Activated CD4-positive, alpha-beta memory T cell treated with anti-CD3 and anti-CD28 coated beads, Interleukin-2, amount 10 ng/mL, durations not matched to agents 7 days and 5 days (primary cell): ENCODE measurements around the gene SSX4B. TPM values are rescaled to one million over a fixed set of nuclear protein-coding genes. Genes with fewer than 3 reads are reported as not detected.
"Not testable (repeated sequence)": the region's sequence is repeated elsewhere in the genome, so short reads cannot be mapped to it uniquely, and the experiment has no call there.

Source experiments
- CTCF ChIA-PET: fragments of 350-600 bp; sonication (Branson Sonifier 250); formaldehyde crosslinking; loops from one replicate; lab custom pipeline; 2021; ENCODE audit warnings: antibody characterized with exemption, inconsistent platforms; lab: Charles Lee
- POLR2A ChIA-PET: fragments of 350-600 bp; sonication (Branson Sonifier 250); formaldehyde crosslinking; loops from one replicate; lab custom pipeline; 2021; ENCODE audit warnings: antibody characterized with exemption; lab: Charles Lee
- DNase-seq: peaks from one replicate; pipeline ENCODE4 v3.0.0-alpha.2; 2020
- H3K27ac Mint-ChIP-seq: one replicate; pipeline ENCODE4 v1.8.0; 2021; ENCODE audit warnings: mild to moderate bottlenecking, mixed read lengths
- H3K27me3 Mint-ChIP-seq: one replicate; pipeline ENCODE4 v1.8.0; 2021; ENCODE audit warnings: mixed read lengths
- H3K36me3 Mint-ChIP-seq: one replicate; pipeline ENCODE4 v1.8.0; 2021; ENCODE audit warnings: low read depth, mixed read lengths
- H3K4me1 Mint-ChIP-seq: one replicate; pipeline ENCODE4 v1.8.0; 2021; ENCODE audit warnings: mixed read lengths
- H3K4me3 Mint-ChIP-seq: one replicate; pipeline ENCODE4 v1.8.0; 2021; ENCODE audit warnings: mild to moderate bottlenecking, mixed read lengths
- H3K9me3 Mint-ChIP-seq: one replicate; pipeline ENCODE4 v1.8.0; 2021; ENCODE audit warnings: mixed read lengths
- total RNA-seq, 2 experiments: library from RNA; stranded (reverse); gene quantifications; one replicate each; pipeline ENCODE4 v1.2.3, GENCODE V29; 2021

The SSX4B gene
- total RNA-seq, 2 experiments from 2014 or later: not detected

DNA sequence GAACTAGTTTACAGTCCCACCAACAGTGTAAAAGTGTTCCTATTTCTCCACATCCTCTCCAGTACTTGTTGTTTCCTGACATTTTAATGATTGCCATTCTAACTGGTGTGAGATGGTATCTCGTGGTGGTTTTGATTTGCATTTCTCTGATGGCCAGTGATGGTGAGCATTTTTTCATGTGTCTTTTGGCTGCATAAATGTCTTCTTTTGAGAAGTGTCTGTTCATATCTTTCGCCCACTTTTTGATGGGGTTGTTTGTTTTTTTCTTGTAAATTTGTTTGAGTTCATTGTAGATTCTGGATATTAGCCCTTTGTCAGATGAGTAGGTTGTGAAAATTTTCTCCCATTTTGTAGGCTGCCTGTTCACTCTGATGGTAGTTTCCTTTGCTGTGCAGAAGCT is 14.8 kb downstream of the SSX4B start:
- H3K36me3 Mint-ChIP-seq, H3K27ac Mint-ChIP-seq, H3K9me3 Mint-ChIP-seq, POLR2A ChIA-PET, CTCF ChIA-PET, H3K27me3 Mint-ChIP-seq, H3K4me3 Mint-ChIP-seq, H3K4me1 Mint-ChIP-seq, DNase-seq: not testable (repeated sequence)

DNA sequence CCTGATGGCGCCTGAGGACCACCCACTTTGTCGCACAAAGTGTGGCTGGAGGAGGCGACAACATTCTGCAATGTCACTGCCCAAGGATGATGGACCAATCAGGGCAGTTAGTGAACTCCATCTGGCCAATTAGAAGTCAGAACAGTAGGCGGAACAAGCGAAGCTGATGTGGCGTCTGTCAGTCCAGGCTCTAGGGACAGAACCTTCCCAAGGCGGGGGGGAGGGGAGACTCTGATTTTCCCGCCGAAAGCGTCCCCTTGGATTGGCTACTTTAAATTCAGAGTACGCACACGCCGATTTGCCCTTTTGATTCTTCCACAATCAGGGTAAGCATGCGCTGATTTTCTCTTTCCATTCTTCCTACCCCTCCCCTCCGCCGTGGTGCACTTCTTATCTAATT is 28.5 kb downstream of the SSX4B start, which contains the start of gene SSX4:
Gene SSX4 (plus strand): TSS at position 301 of the 400 bp plus-strand sequence. CDS start 515 bp downstream, outside the sequence.
- H3K27ac Mint-ChIP-seq, H3K36me3 Mint-ChIP-seq, CTCF ChIA-PET, H3K4me1 Mint-ChIP-seq, POLR2A ChIA-PET, H3K9me3 Mint-ChIP-seq, H3K4me3 Mint-ChIP-seq, DNase-seq, H3K27me3 Mint-ChIP-seq: not testable (repeated sequence)

DNA sequence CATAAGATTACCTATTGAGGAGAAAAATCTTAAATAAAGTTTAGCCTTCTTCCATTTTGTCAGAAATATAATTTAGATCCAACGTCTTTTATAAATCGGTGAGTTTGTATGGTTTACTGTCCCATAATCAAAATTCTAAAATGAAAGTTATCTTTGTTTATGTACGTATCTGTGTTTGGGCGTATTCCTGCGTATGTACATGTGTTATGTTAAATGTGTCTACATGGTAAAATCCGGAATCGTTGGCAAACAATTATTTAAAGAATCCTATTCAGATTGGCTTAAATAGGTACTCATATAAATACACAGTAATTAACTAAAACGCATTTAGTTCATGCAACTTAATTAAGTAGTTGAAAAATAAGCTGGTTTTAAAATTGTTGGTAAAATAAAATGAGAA is 41.4 kb downstream of the SSX4B start:
- CTCF ChIA-PET, H3K36me3 Mint-ChIP-seq, H3K27ac Mint-ChIP-seq, DNase-seq, POLR2A ChIA-PET, H3K27me3 Mint-ChIP-seq, H3K4me3 Mint-ChIP-seq, H3K9me3 Mint-ChIP-seq, H3K4me1 Mint-ChIP-seq: not testable (repeated sequence)

GRCh38 chrX:48367717-48368408 is 43.9 kb downstream of the SSX4B start:
- H3K4me3 Mint-ChIP-seq, POLR2A ChIA-PET, DNase-seq, H3K36me3 Mint-ChIP-seq, H3K27ac Mint-ChIP-seq, H3K4me1 Mint-ChIP-seq, H3K27me3 Mint-ChIP-seq, CTCF ChIA-PET, H3K9me3 Mint-ChIP-seq: not testable (repeated sequence)

DNA sequence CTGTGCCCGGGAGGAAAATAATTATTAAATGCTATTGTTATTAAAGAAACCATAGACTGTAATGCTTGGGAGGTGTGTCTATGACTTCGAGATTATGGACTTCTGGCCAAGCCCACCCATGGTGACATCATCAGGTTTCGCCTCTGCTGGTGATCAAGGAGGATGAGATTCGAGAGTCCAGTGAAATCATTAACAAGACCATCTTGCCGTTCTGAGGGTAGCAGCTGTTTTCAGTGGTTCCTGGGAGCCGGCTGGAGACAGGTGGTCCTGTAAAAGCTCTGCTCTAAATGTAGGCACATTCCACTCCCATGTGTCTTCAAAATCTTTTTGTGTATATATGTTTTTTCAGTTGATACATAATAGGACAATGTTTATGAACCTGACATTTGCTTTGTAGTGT is 52.5 kb downstream of the SSX4B start:
- H3K36me3 Mint-ChIP-seq, H3K27ac Mint-ChIP-seq, H3K4me1 Mint-ChIP-seq, POLR2A ChIA-PET, H3K4me3 Mint-ChIP-seq, H3K27me3 Mint-ChIP-seq, DNase-seq, CTCF ChIA-PET, H3K9me3 Mint-ChIP-seq: not testable (repeated sequence)

DNA sequence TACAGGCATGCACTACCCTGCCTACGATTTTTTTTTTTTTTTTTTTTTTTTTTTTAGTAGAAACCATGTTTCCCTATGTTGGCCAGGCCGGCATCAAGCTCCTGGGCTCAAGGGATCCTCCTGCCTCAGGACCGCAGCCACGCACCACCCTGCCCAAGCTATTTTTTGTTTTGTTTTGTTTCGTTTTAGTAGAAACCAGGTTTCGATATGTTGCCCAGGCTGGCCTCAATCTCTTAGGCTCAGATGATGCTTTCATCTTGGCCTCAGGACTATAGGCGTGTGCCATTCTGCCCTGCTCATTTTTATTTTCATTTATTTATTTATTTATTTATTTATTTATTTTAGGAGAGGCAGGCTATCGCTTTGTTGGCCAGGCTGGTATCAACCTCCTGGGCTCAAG is 54.1 kb downstream of the SSX4B start:
- Mint-ChIP-seq H3K4me1 (no peaks in the 10 kb centered on the region), H3K4me3 (no peak overlapping the region), H3K36me3 (no peaks in the 10 kb centered on the region), H3K27ac (no peak overlapping the region), H3K9me3 (no peaks in the 10 kb centered on the region), H3K27me3 (peaks cover 2% of the 10 kb centered on the region)
- no peak for DNase-seq
- ChIA-PET POLR2A (no interaction called here), CTCF (no interaction called here)

GRCh38 chrX:48356315-48357094 is 55.3 kb downstream of the SSX4B start, which contains the start of gene SSX3:
TSS of gene SSX3 (minus strand) at chrX:48356703. CDS start at chrX:48355249, 1,454 bp downstream.
- POLR2A ChIA-PET, H3K27ac Mint-ChIP-seq, H3K4me3 Mint-ChIP-seq, H3K36me3 Mint-ChIP-seq, H3K27me3 Mint-ChIP-seq, DNase-seq, H3K9me3 Mint-ChIP-seq, H3K4me1 Mint-ChIP-seq, CTCF ChIA-PET: not testable (repeated sequence)

Other genes with a start within 250 kb of the SSX4B start
- gene SSX5, start 215.2 kb downstream of the SSX4B start, total RNA-seq: not detected
- not detected for gene SSX1, start 156.6 kb downstream of the SSX4B start, total RNA-seq
- not detected for gene SSX3, start 55.3 kb downstream of the SSX4B start, total RNA-seq
- not detected for gene SSX4, start 28.4 kb downstream of the SSX4B start, total RNA-seq
- 10 to 100 TPM; 76.4 to 82.4 TPM for gene SLC38A5, start 58.3 kb upstream of the SSX4B start, total RNA-seq
- 10 to 100 TPM; 57.6 to 60.1 TPM for gene FTSJ1, start 64.2 kb upstream of the SSX4B start, total RNA-seq
- 10 to 100 TPM; 26.1 to 29.2 TPM for gene PORCN, start 97.0 kb upstream of the SSX4B start, total RNA-seq
- gene EBP, start 109.8 kb upstream of the SSX4B start, total RNA-seq: 100 to 1,000 TPM; 446 to 461 TPM
- 10 to 100 TPM; 21.7 to 22.3 TPM for gene TBC1D25, start 127.8 kb upstream of the SSX4B start, total RNA-seq
- gene RBM3, start 162.5 kb upstream of the SSX4B start, total RNA-seq: 100 to 1,000 TPM; 180 to 182 TPM
- 10 to 100 TPM; 48.5 to 53.5 TPM for gene WDR13, start 185.5 kb upstream of the SSX4B start, total RNA-seq